ENCODE measurements around the gene ITGA2B.

- no peak for TF ChIP-seq RAD21 (CRISPR knock-in tag; IDR thresholded peaks at IDR 0.05)
- no peak for TF ChIP-seq CEBPB (IDR thresholded peaks at IDR 0.05; ENCODE audit: borderline replicate concordance, low read depth, low read length)
- no peak for TF ChIP-seq CTCF (CRISPR knock-in tag; IDR thresholded peaks at IDR 0.05)
Measured at GRCh38 chr17:44414394-44415155, 25.1 kb upstream of the ITGA2B start.
